Gastroesophageal sphincter (tissue), 4 donors: ENCODE data around the gene PRKN. TPM values are rescaled to one million over a fixed set of nuclear protein-coding genes. Genes with fewer than 3 reads are reported as not detected.

Experiments
- ATAC-seq: fragments of 150-250 bp; one replicate; pipeline ENCODE4 v1.9.1; 2016; ENCODE audit warnings: mild to moderate bottlenecking, moderate library complexity
- H3K27ac ChIP-seq, 4 donors: fragments of 200-600 bp; sonication (generic) in 3 of 4; 1 replicate in 3 of 4; 2 replicates in 1 of 4; pipeline ENCODE4 v1.5.1; 2016 to 2019
- H3K27me3 ChIP-seq: fragments of 200-600 bp; sonication (generic); one replicate; pipeline ENCODE4 v1.5.1; 2019
- H3K36me3 ChIP-seq, 2 donors: fragments of 200-600 bp; sonication (generic); one replicate each; pipeline ENCODE4 v1.5.1; 2019; ENCODE audit warnings: control low read depth in 1 of 2
- H3K4me1 ChIP-seq, 3 donors: fragments of 200-600 bp; sonication (generic); 1 replicate in 2 of 3; 2 replicates in 1 of 3; pipeline ENCODE4 v1.5.1; 2016 to 2019; ENCODE audit warnings: control low read depth in 2 of 3
- H3K4me3 ChIP-seq, 2 donors: fragments of 200-600 bp; sonication (generic); one replicate each; pipeline ENCODE4 v1.5.1; 2019; ENCODE audit warnings: mild to moderate bottlenecking in 1 of 2, moderate library complexity in 1 of 2
- H3K9me3 ChIP-seq, 3 donors: fragments of 200-600 bp; sonication (generic); one replicate each; pipeline ENCODE4 v1.5.1; 2017 to 2019; ENCODE audit warnings: control low read depth in 2 of 3
- EP300 ChIP-seq: sonication (generic); formaldehyde crosslinking; IDR thresholded peaks from one replicate; pipeline ENCODE4 v1.6.1; 2017; ENCODE audit warnings: antibody characterized with exemption, mild to moderate bottlenecking
- POLR2A ChIP-seq, 2 donors: fragments of 450-650 bp; IDR thresholded peaks; one replicate each; pipeline ENCODE4 v1.6.1; 2017; ENCODE audit warnings: antibody characterized with exemption in 2 of 2, mild to moderate bottlenecking in 2 of 2, moderate library complexity in 1 of 2
- POLR2AphosphoS5 ChIP-seq: sonication (generic); formaldehyde crosslinking; IDR thresholded peaks from one replicate; pipeline ENCODE4 v1.6.1; 2017; ENCODE audit warnings: antibody characterized with exemption
- WGBS, 2 donors: methylation state at CpG; one replicate each; pipeline ENCODE4 v1.1.5; 2018; ENCODE audit warnings: low coverage in 1 of 2; 5-methylcytosine and 5-hydroxymethylcytosine counted together
- total RNA-seq, 4 donors: library from RNA; depleted of rRNA; stranded (reverse); fragments of >200 nt; gene quantifications; one replicate each; pipeline ENCODE4 v1.1.0, GENCODE V29; 2016
- TF ChIP-seq, protein P1 (sequence below), 4 experiments: fragments of 200-600 bp in 2 of 4; fragments of 450-650 bp in 2 of 4; sonication (generic) in 1 of 4; IDR thresholded peaks; one replicate each; pipeline ENCODE4 v1.5.1; 2017 to 2019; ENCODE audit warnings: antibody characterized with exemption in 4 of 4, mild to moderate bottlenecking in 2 of 4, moderate library complexity in 2 of 4

PRKN gene
- total RNA-seq, 4 donors from 2014 or later, result 8.4 to 58.6 (median 25.8) TPM

DNA sequence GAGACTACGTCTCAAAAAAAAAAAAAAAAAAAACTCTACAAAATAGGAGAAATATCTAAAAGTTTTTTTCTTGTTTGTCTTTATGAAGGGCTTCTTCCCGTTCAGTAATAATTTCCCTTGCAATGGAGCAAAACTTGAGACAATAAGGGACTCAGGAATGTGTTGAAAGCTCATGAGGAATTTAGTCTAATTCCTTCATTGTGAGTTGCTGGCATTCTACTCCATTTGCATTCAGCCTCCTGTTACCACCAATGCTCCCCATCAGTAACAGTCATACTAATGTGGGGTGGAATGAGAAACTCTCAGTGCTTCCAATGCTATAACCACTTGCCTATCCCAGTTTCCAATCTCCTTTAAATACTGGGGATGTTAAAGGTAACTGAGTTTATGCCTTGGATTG lies 877.0 kb downstream of the PRKN start:
- H3K4me3 ChIP-seq, result no peak overlapping the region
- no peak overlapping the region for H3K27ac ChIP-seq
- 80 to 100% methylated on average over 1 to 2 of the region's 2 CpGs for WGBS, 2 donors
- no peaks in the 10 kb centered on the region for H3K9me3 ChIP-seq
- H3K27me3 ChIP-seq, result no peaks in the 10 kb centered on the region
- H3K4me1 ChIP-seq, result no peaks in the 10 kb centered on the region
- no peaks in the 10 kb centered on the region for H3K36me3 ChIP-seq
- TF ChIP-seq EP300 (no peak), POLR2AphosphoS5 (no peak), POLR2A (IDR thresholded peaks at IDR 0.05) (no peak)
- TF ChIP-seq, protein P1, sequence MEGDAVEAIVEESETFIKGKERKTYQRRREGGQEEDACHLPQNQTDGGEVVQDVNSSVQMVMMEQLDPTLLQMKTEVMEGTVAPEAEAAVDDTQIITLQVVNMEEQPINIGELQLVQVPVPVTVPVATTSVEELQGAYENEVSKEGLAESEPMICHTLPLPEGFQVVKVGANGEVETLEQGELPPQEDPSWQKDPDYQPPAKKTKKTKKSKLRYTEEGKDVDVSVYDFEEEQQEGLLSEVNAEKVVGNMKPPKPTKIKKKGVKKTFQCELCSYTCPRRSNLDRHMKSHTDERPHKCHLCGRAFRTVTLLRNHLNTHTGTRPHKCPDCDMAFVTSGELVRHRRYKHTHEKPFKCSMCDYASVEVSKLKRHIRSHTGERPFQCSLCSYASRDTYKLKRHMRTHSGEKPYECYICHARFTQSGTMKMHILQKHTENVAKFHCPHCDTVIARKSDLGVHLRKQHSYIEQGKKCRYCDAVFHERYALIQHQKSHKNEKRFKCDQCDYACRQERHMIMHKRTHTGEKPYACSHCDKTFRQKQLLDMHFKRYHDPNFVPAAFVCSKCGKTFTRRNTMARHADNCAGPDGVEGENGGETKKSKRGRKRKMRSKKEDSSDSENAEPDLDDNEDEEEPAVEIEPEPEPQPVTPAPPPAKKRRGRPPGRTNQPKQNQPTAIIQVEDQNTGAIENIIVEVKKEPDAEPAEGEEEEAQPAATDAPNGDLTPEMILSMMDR (IDR thresholded peaks at IDR 0.05), result no peak
- ATAC-seq, result no peak

DNA sequence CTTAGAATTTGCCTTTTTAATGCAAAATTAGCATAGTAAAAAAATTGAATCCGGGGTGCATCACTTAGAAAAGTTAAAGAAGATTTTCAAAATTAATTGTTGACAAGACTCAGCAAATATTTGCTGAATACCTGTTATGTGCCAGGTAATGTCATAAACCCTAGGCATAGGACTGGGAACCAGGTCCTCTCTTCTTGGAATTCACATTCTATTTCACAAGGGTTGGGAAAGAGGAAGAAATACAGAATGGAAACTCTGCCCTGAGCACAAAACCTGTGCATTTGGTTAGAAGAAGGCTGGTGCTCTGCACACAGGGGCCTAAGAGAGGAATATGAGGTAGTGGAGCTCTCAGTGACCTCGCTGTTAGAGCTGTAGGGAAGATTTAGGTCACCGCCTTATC lies 879.9 kb downstream of the PRKN start:
- no peak overlapping the region for H3K4me3 ChIP-seq
- no peaks in the 10 kb centered on the region for H3K9me3 ChIP-seq
- no peaks in the 10 kb centered on the region for H3K27me3 ChIP-seq
- H3K4me1 ChIP-seq, result no peaks in the 10 kb centered on the region
- no peak for ATAC-seq
- H3K36me3 ChIP-seq, result no peaks in the 10 kb centered on the region
- no peak overlapping the region for H3K27ac ChIP-seq
- TF ChIP-seq POLR2A (IDR thresholded peaks at IDR 0.05) (no peak), POLR2AphosphoS5 (no peak), EP300 (no peak)
- TF ChIP-seq, protein P1 (IDR thresholded peaks at IDR 0.05), result no peak
- WGBS, 2 donors, result 81 to 91% methylated on average over 3 of the region's 3 CpGs

GRCh38 chr6:161844804-161845203 lies 882.8 kb downstream of the PRKN start:
- TF ChIP-seq, protein P1 (IDR thresholded peaks at IDR 0.05), result no peak
- TF ChIP-seq POLR2A (IDR thresholded peaks at IDR 0.05), result no peak
- no peak for TF ChIP-seq EP300
- no peak for TF ChIP-seq POLR2AphosphoS5
- ATAC-seq, result no peak
- no peaks in the 10 kb centered on the region for H3K27me3 ChIP-seq
- H3K4me1 ChIP-seq, result no peaks in the 10 kb centered on the region
- H3K4me3 ChIP-seq, result no peak overlapping the region
- H3K9me3 ChIP-seq, result no peaks in the 10 kb centered on the region
- no peak overlapping the region for H3K27ac ChIP-seq
- no peaks in the 10 kb centered on the region for H3K36me3 ChIP-seq
- 89 to 95% methylated on average over 2 to 4 of the region's 4 CpGs for WGBS, 2 donors

DNA sequence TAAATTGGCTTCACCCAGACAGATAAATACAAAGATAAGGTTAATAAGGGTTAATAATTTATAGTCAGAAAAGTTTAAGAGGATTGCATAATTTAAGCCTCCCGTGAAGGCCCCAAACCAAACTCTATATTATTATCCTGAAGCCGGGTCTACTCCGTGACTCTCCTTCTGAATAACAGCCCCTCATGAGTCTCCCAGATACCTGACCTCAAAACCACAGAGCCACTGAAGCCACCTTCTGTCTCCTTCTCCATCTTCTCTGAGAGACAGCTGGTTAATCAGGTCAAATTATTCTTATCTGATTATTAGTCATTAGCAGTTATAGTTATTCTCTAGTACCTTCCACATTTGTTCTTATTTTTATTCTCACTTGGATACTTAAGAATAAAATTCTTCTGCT lies 884.5 kb downstream of the PRKN start:
- Histone ChIP-seq H3K27me3 (no peaks in the 10 kb centered on the region), H3K4me3 (no peak overlapping the region), H3K4me1 (no peaks in the 10 kb centered on the region), H3K27ac (no peak overlapping the region), H3K36me3 (no peaks in the 10 kb centered on the region), H3K9me3 (no peaks in the 10 kb centered on the region)
- TF ChIP-seq POLR2AphosphoS5, result no peak
- TF ChIP-seq, protein P1 (IDR thresholded peaks at IDR 0.05), result no peak
- no peak for TF ChIP-seq EP300
- TF ChIP-seq POLR2A (IDR thresholded peaks at IDR 0.05), result no peak
- 89 to 96% methylated on average over 3 of the region's 3 CpGs for WGBS, 2 donors
- no peak for ATAC-seq

- Histone ChIP-seq H3K27ac (no peak overlapping the region), H3K9me3 (no peaks in the 10 kb centered on the region), H3K36me3 (no peaks in the 10 kb centered on the region), H3K27me3 (no peaks in the 10 kb centered on the region), H3K4me3 (no peak overlapping the region), H3K4me1 (no peaks in the 10 kb centered on the region)
- WGBS, 2 donors, result 86 to 92% methylated on average over 2 to 3 of the region's 3 CpGs
- no peak for ATAC-seq
- TF ChIP-seq EP300, result no peak
- no peak for TF ChIP-seq POLR2A (IDR thresholded peaks at IDR 0.05)
- TF ChIP-seq POLR2AphosphoS5, result no peak
- TF ChIP-seq, protein P1 (IDR thresholded peaks at IDR 0.05), result no peak
Measured at GRCh38 chr6:161840380-161840779, 887.2 kb downstream of the PRKN start.
